ENCODE data around the gene BZW2. TPM values are rescaled to one million over a fixed set of nuclear protein-coding genes. Genes with fewer than 3 reads are reported as not detected.

The BZW2 gene
- total RNA-seq (2014; rRNA removed; shearing (Covaris generic)): 198 and 204 TPM in 2 replicates
- polyA plus RNA-seq (2014; cell fraction: nucleus; rRNA removed): 175 and 183 TPM in 2 replicates

DNA sequence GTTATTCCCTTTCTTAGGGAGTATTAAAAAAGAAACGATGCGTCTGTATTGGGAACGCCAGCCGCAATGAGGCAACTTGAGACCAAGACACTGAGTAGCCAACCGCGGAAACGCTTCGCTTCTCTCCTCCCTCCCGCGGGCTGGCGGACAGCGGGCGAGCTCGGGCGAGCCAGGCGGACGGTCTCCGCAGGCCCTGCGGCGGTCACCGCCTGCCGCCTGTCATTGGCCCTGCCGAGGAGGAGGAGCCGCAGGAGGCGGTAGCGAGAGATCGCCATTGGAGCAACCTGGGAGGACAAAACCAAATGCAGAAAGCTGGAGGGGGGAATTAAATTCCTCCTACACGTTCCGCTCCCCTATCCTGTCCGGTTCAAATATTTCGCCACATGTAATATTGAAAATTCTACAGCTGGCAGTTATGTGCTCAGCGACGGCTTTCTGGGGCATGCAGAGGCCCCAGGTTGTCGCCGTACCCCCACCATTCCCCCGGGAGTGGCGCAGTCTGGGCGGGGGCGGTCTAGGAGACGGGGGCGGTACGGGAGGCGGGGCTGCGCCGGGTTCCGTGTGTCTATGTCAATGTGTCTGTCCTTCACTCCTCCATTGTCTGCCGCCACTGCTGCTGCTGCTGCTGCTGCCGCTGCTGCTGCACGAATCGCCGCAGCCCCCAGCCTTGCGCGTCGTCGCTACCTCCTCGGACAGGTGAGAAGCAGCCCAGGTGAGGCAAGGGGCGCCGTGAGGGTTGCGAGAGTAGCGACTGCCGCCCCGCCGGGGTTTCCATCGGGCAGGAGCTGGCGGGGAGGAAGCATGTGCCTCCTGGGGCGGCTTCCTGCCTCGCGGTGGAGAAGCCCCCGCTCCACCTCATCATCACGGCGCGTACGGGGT is at the start of gene BZW2, which contains the start of gene ANKMY2:
Gene BZW2 (plus strand): TSS at position 589 of the 879 bp plus-strand sequence. CDS start 19,263 bp downstream, outside the sequence.
Gene ANKMY2 (minus strand): TSS at position 162 of the 879 bp plus-strand sequence. CDS start 181 bp downstream, outside the sequence.
- peak; percentile 96 for DNase-seq (ENCODE audit: extremely low read depth, low read depth)

DNA sequence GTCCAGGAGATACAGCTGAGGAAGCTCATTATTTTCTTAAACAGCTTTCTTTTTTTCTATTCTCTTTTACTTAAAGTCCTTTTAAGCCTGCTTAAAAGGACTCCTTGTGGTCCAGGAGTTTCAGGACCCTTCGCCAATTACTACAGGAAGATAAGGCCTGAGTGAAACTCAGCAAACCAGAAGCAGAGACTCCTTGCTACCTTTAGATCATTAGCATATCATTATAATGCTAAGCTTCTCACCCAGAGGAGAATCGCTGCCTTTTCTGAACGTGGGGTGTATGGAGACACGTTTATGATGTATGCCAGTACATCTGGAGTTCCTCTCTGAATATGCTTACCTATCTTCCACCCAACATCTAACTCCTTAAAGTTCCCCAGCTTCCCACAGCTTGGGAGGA is 48.0 kb upstream of the BZW2 start:
- no peak for DNase-seq (ENCODE audit: extremely low read depth, low read depth)

DNA sequence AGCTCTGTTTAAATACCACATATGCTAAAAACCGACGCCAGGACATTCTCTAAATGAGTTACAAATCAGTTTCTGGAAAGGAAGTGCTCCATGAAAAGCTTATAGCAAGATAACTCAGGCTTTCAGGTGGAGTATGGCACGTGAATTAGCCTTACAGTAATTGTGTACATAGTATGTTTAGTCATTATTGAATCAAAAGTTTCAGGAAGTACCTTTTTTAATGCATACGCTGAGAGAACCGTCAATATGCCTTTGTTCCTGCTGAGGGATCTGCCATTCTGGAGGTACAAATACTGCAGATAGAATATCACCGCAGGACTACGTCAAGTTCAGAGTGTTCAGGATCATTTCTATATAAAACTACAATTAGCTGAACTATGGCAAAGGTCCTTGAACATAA is 46.1 kb upstream of the BZW2 start:
- DNase-seq (ENCODE audit: extremely low read depth, low read depth): no peak

DNA sequence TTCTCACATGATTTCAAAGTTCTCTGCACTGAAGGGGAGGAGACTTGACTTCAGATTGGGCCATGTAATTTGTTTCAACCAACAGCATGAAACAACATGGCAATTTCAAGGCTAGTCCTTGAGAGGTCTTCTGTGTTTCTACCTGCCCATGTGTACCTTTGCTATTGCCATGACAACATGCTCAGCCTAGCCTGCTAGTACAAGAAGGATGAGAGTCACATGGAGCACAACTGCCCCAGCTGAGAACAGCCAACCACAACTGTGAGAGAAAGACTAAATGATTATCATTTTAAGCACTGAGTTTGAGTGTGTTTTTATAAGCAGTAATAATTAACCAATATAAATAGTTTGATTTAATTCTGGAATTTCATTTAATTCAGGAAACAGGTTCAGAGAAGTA is 42.3 kb upstream of the BZW2 start:
- DNase-seq (ENCODE audit: extremely low read depth, low read depth): no peak

DNA sequence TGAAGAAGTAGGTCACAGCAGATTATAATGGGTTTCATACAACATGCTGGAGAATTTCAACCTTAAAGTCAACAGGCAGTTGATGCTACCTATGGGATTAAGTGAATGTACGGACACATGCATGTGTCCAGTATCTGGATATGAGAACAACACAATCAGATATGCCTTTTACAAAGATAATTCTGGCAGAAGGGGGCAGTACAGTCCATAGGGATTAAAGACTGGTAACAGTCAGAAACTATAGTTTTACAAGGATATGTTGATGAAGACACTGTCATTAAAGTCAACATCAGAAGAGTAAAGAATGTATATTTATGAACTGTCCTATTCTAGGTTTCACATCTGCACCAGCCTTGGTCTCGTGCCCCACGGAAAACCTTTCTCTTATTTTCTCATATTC is 41.9 kb upstream of the BZW2 start:
- DNase-seq (ENCODE audit: extremely low read depth, low read depth): peak; percentile 17

DNA sequence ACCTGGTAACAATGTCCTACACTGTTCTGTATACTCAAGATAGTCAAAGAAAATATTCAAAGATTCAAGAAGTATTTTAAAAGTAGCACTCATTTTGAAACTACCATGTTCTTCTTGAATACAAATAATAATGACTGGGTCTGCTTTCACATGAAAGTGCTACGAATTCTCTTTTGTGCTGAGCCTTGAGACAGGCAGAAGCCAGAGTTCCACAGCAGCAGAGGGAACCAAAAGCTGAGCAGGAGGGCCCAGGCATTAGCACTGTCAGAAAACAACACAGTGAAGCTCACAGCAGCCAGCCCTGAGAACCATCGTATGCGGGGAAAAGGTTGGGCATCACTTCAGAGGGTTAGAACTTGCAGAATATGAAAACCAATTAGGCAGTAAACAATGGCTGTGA is 39.3 kb upstream of the BZW2 start:
- DNase-seq (ENCODE audit: extremely low read depth, low read depth): no peak

DNA sequence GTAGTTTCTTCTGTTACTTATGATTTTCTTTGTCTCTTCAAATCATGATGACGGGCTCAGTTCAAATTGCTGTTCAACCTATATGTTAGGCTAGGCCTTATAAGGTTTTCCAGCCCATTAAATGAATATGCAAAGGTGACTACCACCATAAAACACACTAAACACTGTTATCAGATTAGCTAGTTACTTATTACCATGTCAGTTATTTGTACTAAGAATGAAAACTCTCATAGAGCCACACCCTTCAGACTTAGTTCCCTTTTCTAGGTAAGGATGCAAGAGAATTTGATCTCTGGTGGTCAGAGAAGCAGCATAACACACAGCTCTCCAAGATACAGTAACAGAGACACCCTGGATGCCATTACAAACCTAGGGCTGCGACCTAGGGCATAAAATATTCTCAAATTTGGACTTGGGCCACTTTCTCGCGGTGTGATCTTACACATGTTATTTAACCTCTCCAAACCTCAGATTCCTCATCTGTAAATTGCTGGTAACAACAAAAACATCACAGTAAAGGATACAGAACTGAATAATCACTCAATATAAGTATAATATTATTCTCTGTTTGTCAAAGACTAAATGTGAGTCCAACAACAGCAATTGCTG is 36.0 kb upstream of the BZW2 start:
- no peak for DNase-seq (ENCODE audit: extremely low read depth, low read depth)

DNA sequence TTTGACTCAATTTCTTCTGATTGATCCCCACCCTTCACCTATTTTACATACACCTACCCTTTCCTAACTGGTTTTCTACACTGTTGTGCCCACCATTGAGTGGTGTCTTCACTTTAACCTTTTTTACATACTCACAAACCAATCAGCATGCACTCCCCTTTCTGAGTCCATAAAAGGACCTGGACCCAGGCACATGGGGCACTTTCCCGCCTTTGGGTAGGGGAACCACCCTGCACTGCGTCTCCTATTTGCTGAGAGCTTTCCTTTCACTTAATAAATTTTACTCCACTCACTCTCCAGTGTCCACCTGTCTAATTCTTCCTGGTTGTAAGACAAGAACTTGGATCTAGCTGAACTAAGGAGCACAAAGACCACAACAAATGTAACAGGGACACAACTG is 34.3 kb upstream of the BZW2 start:
- DNase-seq (ENCODE audit: extremely low read depth, low read depth): no peak

DNA sequence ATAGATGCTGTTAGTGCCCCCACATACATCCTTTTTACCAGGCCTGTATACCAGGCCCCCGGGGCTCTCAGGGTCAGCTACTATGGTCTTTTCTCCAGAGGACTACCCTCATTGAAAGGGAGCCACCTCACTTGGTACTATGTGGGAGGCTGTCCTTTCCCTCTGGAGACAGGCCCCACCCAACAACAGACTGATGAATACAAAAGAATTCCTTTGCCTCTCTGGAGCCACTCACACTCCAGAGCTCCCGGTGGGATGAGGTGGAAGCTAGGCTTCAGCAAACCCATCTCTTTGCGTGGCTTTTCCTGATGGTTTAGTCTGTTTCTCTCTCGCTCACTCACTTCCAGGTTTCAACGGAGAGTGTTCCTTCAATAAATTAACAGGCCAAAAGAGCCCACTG is 30.8 kb upstream of the BZW2 start:
- no peak for DNase-seq (ENCODE audit: extremely low read depth, low read depth)

DNA sequence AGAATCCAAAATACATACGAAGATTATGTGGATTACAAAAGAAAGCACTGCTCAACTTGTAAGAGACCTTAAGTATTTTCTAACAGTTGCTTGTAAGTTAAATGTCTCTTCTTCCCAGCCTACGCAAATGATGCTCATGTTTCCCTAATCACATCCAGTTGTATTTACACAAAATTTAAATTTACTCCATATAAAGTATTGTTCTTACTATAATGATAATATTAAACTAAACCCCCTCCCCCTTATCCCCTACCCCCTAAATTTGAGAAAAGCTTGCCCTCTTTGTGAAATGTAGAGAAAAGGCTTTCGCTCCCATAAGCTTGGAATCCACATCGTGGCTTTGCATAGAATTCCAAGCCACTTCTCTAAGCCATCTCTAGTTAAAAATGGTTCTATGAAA is 29.9 kb upstream of the BZW2 start:
- no peak for DNase-seq (ENCODE audit: extremely low read depth, low read depth)

DNA sequence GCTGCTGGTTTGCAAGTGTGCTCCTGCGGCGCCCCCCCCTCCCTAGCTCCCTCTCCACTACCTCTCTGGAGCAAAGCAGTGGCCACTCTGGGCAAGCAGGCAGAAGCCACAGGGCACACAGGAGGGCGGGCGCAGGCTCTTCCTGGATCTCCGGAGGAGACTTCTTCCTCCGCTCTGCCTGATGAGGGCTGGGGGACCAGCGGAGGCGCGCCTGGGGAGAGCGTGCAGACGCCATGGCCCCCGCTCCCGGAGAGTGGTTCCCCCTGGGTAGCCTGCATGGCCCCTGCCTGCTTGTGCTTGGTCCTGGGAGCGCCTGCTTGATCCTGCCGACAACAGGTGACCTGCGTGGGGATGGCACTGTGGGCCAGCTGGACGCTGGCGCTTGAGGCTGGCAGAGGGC is 29.4 kb upstream of the BZW2 start:
- no peak for DNase-seq (ENCODE audit: extremely low read depth, low read depth)

DNA sequence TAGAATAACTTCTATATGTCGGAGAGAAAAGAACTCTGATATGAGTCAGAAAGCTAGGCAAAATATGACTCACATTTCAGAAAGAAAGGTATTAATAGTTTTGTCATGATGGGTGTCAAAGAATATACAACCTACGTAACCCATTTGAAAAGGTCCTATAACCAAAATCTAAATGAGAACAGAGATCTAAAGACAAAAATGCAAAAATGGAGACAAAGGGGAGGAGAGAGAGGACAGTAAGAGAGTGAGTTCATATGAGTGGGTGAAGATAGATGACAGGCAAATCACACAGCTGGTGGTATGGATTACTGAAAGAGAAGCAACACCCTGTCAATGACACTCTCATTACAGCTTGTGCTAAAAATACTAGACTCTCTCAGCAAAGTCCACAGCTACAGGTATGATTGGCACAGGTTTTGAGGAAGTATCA is 26.0 kb upstream of the BZW2 start:
- DNase-seq (ENCODE audit: extremely low read depth, low read depth): no peak

DNA sequence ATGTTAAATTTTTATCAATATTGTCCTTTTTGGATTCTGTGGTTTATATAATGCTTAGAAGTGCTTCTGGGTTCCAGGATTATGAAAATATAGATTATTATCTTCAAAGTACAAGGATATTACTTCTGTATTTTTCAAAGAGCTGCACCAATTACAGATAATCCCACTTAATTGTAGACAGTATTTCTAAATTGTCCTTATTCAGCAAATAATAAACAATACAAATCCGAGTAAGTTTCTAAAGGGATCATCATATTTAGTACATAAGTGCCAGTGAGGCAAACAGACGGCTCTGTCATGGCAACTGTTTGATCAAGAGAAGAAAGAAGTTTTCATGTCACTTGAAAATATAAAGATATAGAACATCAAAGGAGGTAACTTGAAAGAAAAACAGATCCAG is 19.6 kb upstream of the BZW2 start:
- no peak for DNase-seq (ENCODE audit: extremely low read depth, low read depth)

DNA sequence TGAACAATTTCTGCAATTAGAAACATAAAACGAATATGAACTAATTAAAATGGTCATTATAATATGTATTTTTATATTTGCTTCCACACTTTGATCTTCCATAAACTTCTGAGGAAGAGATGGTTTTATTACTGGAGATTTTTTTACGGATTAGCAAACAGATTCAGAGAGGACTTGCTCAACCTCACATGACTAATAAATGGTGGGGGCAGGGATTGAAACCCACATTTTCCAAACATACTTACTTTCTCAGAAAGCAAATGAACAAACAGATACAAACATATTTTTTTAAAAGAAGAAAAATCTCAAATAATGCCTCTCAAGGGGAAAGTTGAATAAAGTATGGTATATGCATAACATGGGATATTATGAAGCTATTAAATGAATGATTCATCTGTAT is 18.7 kb upstream of the BZW2 start:
- no peak for DNase-seq (ENCODE audit: extremely low read depth, low read depth)

DNA sequence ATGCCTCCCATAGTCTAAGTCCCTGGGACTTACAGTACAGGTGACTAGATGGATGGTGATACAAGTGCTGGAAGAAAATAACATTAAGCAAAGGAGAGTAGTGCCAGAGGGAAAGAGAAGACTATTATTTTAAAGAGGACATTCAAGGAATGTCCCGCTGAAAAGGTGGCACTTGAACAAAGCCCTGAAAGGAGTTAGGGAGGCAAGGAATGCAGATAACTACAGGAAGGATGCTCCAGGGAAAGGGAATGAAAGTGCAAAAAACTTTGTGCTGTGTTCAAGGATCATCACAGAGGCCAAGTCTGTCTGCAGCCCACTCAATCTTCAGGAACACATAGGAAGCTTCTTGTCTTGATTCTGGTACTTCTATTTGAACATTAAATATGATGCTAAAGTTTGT is 15.3 kb upstream of the BZW2 start:
- no peak for DNase-seq (ENCODE audit: extremely low read depth, low read depth)

DNA sequence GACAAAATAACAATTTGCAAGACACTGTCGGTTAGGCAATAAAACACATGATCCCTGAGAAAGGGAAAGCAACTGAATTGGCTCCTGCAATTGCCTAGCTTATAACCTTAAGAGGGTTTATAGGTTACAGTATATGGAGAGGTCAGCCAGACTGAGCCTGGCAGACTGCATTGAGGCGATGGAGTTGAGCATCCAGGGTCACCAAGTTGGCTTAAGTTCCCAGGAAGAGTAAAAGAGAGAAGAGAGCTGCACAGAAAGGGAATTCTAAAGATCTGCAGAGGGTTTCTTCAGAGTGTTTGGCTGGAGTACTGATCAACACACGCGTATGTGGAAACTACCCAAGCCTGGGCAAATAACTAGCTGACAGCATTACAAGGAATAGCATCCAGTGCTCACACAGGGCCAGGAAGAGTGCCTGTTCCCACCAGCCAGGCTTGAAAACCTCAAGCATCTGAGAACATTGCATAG is 11.7 kb upstream of the BZW2 start:
- DNase-seq (ENCODE audit: extremely low read depth, low read depth): no peak

DNA sequence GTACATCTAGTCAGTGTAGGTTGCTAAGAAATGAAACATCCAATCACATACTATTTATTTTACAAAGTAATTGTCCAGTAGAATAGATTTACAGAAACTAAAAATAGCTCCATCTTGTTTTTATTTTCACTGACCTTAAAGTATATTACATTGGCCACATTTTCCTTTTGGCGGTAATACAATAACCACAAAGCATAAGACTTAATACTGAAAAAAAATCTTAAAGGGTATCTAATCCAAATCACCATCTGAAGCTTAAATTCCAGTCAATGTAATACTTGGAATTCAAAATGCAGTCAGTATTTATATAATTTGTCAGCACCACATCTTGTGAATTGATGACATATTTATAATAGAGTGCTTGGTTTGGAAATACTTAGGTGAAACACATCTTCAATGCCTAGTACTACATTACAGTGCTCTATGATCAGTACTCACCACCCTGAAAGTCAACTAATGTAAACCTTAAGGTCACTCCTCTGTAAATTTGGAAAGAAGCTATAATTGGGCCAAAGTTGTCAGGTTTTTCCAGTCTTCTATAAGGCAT is 9.4 kb upstream of the BZW2 start:
- no peak for DNase-seq (ENCODE audit: extremely low read depth, low read depth)

DNA sequence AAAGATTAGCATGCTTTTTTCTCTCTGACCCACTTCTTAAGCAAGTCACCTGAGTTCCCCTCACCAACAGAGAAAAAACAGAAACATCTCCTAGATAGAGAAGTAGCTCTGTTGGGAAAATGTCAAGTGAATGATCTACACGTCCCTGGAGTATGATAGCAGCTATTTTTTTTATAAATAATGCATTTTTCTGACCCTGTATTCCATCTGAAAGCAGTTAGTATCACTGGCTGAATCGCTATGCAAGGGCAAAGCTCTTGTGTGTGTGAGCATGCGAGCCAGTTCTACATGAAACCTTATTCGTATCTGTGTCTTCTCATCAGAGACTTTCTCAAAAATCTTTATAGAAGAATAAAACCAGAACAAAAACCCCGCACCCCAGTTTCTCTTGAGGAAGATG is 8.6 kb upstream of the BZW2 start:
- DNase-seq (ENCODE audit: extremely low read depth, low read depth): no peak

DNA sequence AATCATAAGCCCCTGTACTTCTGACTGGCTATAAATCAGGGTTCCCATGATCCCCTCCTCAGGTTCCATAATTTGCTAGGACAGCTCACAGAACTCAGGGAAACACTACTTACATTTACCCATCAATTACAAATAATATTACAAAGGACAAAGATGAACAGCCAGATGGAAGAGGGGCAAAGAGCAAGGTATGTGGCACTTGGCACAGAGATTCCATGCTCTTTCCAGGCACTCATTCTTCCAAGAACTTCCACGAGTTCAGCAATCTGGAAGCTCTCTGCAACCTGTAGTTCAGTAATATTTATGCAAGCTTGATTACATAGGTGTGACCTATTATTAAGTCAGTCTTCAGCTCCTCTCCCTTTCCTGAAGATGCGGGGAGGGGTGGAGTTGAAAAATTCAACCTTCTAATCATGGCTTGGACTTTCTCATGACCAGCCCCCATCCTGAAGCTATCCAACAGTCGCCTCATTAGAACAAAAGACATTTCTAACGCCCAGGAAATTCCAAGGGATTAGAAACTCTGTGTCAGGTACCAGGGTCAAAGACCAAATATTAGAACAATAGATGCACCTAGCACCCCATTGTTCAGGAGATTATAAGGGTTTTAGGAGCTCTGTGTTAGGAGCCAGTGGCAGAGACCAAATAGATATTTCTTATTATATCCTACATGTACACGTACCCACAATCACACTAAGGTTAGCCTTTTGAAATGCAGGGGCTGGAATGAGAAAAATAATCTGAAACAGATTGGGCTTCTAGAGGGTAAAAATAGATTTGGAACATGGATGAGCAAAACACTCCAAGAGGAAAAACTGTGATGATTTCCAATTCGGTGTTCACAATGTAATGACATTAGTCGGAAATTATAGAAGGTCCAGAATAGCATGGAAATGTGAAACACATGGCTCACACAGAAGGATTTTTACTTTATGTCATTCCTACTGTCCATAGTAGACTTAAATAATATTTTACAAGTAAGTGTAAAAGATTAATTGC is 7.4 kb upstream of the BZW2 start:
- no peak for DNase-seq (ENCODE audit: extremely low read depth, low read depth)

DNA sequence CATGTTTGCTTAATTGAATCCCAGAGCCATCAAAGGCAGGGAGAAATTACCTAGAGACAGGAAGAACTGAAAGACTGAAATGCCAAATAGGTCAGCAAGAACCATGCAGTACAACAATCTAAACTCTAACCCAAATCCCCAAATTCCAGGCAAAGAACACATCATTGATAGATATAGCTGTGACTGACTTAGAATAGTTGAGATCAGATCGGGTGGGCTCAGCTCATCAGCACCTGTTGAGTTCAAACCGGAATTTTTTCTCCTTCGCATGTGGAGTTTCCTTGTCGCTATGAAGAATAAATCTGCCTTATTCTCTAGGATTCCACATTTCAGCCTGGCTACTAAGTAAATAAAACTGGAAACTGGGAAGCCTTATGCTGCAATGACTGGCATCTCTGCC is 1.8 kb upstream of the BZW2 start:
- DNase-seq (ENCODE audit: extremely low read depth, low read depth): no peak

All from NCI-H460 (cell line).